Prostate gland (tissue), 2 donors: ENCODE measurements around the gene LSS.

Experiments
- CTCF ChIP-seq, 4 experiments: fragments of 200-600 bp in 2 of 4; fragments of 450-650 bp in 2 of 4; sonication (generic) in 2 of 4; IDR thresholded peaks; 1 replicate in 3 of 4; 2 replicates in 1 of 4; pipeline ENCODE4 v1.5.1; 2016 to 2019; ENCODE audit warnings: antibody characterized with exemption in 4 of 4, mild to moderate bottlenecking in 2 of 4, moderate library complexity in 2 of 4
- POLR2A ChIP-seq: fragments of 450-650 bp; IDR thresholded peaks from one replicate; pipeline ENCODE4 v1.6.1; 2016; ENCODE audit warnings: antibody characterized with exemption, mild to moderate bottlenecking

DNA sequence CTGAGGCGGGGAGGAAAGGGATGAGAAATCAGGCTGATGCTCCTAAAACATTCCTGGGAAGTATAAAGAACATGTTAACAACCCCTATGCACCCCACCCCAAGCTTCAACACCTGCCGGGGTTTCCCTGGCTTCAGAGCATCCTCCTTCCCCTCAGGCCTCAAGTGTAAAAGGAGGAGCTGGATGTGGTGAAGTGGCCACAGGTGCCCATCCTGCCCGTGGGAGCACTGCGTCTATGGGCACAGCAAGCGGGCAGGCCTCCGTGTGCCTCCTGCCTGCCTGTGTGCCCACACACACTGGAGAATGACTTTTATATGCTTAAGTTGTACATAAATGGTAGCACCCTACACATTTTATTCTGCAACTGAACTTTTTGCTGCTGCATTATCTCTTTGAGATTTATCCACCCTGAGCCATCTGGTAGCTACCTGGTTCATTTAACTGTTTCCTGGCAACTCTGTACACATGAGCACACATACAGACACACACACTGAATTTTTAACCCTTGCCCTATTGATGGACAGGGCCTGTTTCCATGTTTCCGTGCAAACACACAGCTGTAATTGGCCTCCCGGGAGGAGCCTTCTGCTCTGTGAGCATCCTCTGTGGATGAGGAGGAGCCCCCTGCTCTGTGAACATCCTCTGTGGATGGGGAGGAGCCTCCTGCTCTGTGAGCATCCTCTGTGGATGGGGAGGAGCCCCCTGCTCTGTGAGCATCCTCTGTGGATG, 59.8 kb downstream of the LSS start:
- TF ChIP-seq POLR2A = no peak
- TF ChIP-seq CTCF (IDR thresholded peaks at IDR 0.05) = no peak
